Measurements from ENCODE around the gene PTPRB.

PTPRB gene

GRCh38 chr12:70536650-70537049 is 100.6 kb downstream of the PTPRB start:
- no peak overlapping the region for H3K4me3 ChIP-seq (ENCODE audit: low read depth in 1 of 2, low read length in 2 of 2)
- H3K4me2 ChIP-seq (ENCODE audit: insufficient read depth, low read length): no peak overlapping the region
- H4K20me1 ChIP-seq (ENCODE audit: insufficient read depth, low read length): no peaks in the 10 kb centered on the region
- ATAC-seq (ENCODE audit: insufficient read depth, low read depth) (no peak), DNase-seq (no peak)
- no peak overlapping the region for H3K9ac ChIP-seq (ENCODE audit: low read depth, low read length)
- no peaks in the 10 kb centered on the region for H3K27me3 ChIP-seq (ENCODE audit: insufficient read depth, low read length, poor library complexity)
- no peaks in the 10 kb centered on the region for H3K79me2 ChIP-seq (ENCODE audit: insufficient read depth, low read length)
- no peaks in the 10 kb centered on the region for H3K9me3 ChIP-seq (ENCODE audit: insufficient read depth, low read length, severe bottlenecking)
- no peaks in the 10 kb centered on the region for H3K36me3 ChIP-seq (ENCODE audit: insufficient read depth, low read length)
- H3K4me1 ChIP-seq (ENCODE audit: insufficient read depth, low read length): no peaks in the 10 kb centered on the region
- TF ChIP-seq EZH2 (IDR thresholded peaks at IDR 0.05; ENCODE audit: borderline replicate concordance, low read depth, low read length, severe bottlenecking) (no peak), CTCF (IDR thresholded peaks at IDR 0.05; ENCODE audit: borderline replicate concordance, extremely low read depth, low read length, poor library complexity, severe bottlenecking) (no peak)
- no peak overlapping the region for H2AFZ ChIP-seq (ENCODE audit: low read depth, low read length)
- no peak overlapping the region for H3K27ac ChIP-seq (ENCODE audit: low read length)

GRCh38 chr12:70535896-70536374 is 101.3 kb downstream of the PTPRB start:
- Histone ChIP-seq H2AFZ (ENCODE audit: low read depth, low read length) (no peak overlapping the region), H3K4me2 (ENCODE audit: insufficient read depth, low read length) (no peak overlapping the region), H3K4me3 (ENCODE audit: low read depth in 1 of 2, low read length in 2 of 2) (no peak overlapping the region), H3K27me3 (ENCODE audit: insufficient read depth, low read length, poor library complexity) (no peaks in the 10 kb centered on the region), H4K20me1 (ENCODE audit: insufficient read depth, low read length) (no peaks in the 10 kb centered on the region), H3K27ac (ENCODE audit: low read length) (no peak overlapping the region), H3K9ac (ENCODE audit: low read depth, low read length) (no peak overlapping the region), H3K4me1 (ENCODE audit: insufficient read depth, low read length) (no peaks in the 10 kb centered on the region), H3K9me3 (ENCODE audit: insufficient read depth, low read length, severe bottlenecking) (no peaks in the 10 kb centered on the region), H3K79me2 (ENCODE audit: insufficient read depth, low read length) (no peaks in the 10 kb centered on the region), H3K36me3 (ENCODE audit: insufficient read depth, low read length) (no peaks in the 10 kb centered on the region)
- ATAC-seq (ENCODE audit: insufficient read depth, low read depth) (no peak), DNase-seq (no peak)
- TF ChIP-seq EZH2 (IDR thresholded peaks at IDR 0.05; ENCODE audit: borderline replicate concordance, low read depth, low read length, severe bottlenecking) (no peak), CTCF (IDR thresholded peaks at IDR 0.05; ENCODE audit: borderline replicate concordance, extremely low read depth, low read length, poor library complexity, severe bottlenecking) (no peak)

GRCh38 chr12:70534466-70534865 is 102.8 kb downstream of the PTPRB start:
- Histone ChIP-seq H3K27ac (ENCODE audit: low read length) (no peak overlapping the region), H3K79me2 (ENCODE audit: insufficient read depth, low read length) (no peaks in the 10 kb centered on the region), H3K27me3 (ENCODE audit: insufficient read depth, low read length, poor library complexity) (no peaks in the 10 kb centered on the region), H3K36me3 (ENCODE audit: insufficient read depth, low read length) (no peaks in the 10 kb centered on the region), H3K4me2 (ENCODE audit: insufficient read depth, low read length) (no peak overlapping the region), H3K4me1 (ENCODE audit: insufficient read depth, low read length) (no peaks in the 10 kb centered on the region), H4K20me1 (ENCODE audit: insufficient read depth, low read length) (no peaks in the 10 kb centered on the region), H3K9ac (ENCODE audit: low read depth, low read length) (no peak overlapping the region), H3K9me3 (ENCODE audit: insufficient read depth, low read length, severe bottlenecking) (no peaks in the 10 kb centered on the region), H3K4me3 (ENCODE audit: low read depth in 1 of 2, low read length in 2 of 2) (no peak overlapping the region), H2AFZ (ENCODE audit: low read depth, low read length) (no peak overlapping the region)
- DNase-seq (no peak), ATAC-seq (ENCODE audit: insufficient read depth, low read depth) (no peak)
- TF ChIP-seq CTCF (IDR thresholded peaks at IDR 0.05; ENCODE audit: borderline replicate concordance, extremely low read depth, low read length, poor library complexity, severe bottlenecking) (no peak), EZH2 (IDR thresholded peaks at IDR 0.05; ENCODE audit: borderline replicate concordance, low read depth, low read length, severe bottlenecking) (no peak)

GRCh38 chr12:70529647-70530046 is 107.6 kb downstream of the PTPRB start:
- Histone ChIP-seq H3K4me3 (ENCODE audit: low read depth in 1 of 2, low read length in 2 of 2) (no peak overlapping the region), H3K36me3 (ENCODE audit: insufficient read depth, low read length) (no peaks in the 10 kb centered on the region), H4K20me1 (ENCODE audit: insufficient read depth, low read length) (no peaks in the 10 kb centered on the region), H3K4me2 (ENCODE audit: insufficient read depth, low read length) (no peak overlapping the region), H3K79me2 (ENCODE audit: insufficient read depth, low read length) (no peaks in the 10 kb centered on the region), H3K9me3 (ENCODE audit: insufficient read depth, low read length, severe bottlenecking) (no peaks in the 10 kb centered on the region), H2AFZ (ENCODE audit: low read depth, low read length) (no peak overlapping the region), H3K27ac (ENCODE audit: low read length) (no peak overlapping the region), H3K9ac (ENCODE audit: low read depth, low read length) (no peak overlapping the region), H3K4me1 (ENCODE audit: insufficient read depth, low read length) (no peaks in the 10 kb centered on the region), H3K27me3 (ENCODE audit: insufficient read depth, low read length, poor library complexity) (no peaks in the 10 kb centered on the region)
- ATAC-seq (ENCODE audit: insufficient read depth, low read depth) (no peak), DNase-seq (no peak)
- TF ChIP-seq CTCF (IDR thresholded peaks at IDR 0.05; ENCODE audit: borderline replicate concordance, extremely low read depth, low read length, poor library complexity, severe bottlenecking): no peak
- TF ChIP-seq EZH2 (IDR thresholded peaks at IDR 0.05; ENCODE audit: borderline replicate concordance, low read depth, low read length, severe bottlenecking): no peak

Measured in DND-41 (cell line).